ENCODE results near the gene LAMA4.
"Not testable (repeated sequence)": the region's sequence is repeated elsewhere in the genome, so short reads cannot be mapped to it uniquely, and the experiment has no call there.

Gene LAMA4

DNA sequence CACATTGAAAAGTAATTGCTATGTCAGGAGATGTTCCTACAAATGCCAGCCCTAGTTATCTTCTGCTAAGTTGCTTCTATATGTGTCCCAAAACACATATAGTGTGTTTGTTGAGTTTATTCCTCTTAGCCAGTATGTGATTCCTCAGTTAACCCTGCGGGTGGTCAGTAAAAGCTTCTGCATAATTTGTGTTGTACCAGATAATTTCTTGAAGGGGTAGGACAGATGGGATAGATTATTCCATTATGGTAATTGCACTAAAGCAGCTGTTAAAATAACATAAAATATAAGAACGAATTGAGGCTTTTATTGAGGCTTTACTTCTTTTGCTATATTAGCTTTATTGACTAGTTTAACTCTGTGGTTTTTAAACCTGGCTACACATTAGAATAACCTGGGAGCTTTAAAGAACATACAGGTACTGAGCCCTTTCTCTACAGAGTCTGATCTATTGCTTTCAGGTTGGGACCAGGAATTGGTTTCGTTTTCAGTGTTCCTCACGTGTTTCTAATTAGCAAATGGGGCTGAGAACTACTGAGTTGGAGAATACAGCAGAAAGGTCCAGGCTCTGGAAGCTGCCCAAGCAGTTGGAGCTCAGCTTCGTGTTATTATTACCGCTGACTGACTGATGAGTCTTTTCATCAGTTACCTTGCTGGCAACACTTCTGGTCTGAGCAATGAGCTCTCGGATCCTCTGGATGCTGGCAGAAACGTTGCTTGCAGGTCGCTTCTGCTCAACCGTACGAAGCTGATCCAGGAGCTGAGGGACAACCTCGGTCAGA, 110.0 kb downstream of the LAMA4 start:
- DNase-seq (ENCODE audit: low spot score): no peak

DNA sequence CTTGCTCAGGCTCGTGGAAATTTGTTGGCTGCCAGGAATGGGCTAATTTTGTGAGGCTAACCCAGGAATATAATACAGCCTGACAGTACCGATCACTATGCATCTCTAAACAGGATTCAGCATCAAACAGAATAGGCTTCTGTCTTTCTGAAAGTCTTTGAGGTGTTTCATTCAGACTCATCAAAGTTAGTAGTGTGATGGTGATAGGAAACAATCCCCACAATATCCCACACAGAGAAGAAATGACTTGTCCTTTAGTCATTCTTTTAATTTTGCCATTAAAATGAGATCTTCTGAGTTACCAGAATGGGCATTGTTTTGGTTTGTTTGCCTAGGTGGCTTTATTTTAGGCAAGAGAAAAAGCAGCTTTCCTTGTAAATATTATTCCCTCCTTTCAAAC, 112.7 kb downstream of the LAMA4 start:
- no peak for DNase-seq (ENCODE audit: low spot score)

DNA sequence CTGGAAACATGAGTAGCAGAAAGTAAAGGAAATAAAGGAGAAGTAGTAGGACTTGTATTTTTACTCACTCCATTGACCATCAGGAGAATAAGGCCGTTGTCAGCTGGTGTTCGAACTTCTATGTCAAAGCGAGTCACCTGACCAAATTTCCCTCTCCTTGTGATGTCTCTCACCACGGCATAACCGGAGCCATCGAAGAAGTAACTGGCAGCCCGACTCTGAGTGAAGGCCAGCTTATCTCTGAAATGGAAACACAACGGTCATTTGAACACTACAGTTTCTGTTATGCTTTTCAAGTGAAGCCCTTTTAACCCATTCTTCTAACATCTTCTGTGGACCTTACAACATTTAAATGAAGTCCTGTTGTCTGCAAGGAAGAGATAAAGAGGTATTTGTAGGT, 115.3 kb downstream of the LAMA4 start:
- no peak for DNase-seq (ENCODE audit: low spot score)

DNA sequence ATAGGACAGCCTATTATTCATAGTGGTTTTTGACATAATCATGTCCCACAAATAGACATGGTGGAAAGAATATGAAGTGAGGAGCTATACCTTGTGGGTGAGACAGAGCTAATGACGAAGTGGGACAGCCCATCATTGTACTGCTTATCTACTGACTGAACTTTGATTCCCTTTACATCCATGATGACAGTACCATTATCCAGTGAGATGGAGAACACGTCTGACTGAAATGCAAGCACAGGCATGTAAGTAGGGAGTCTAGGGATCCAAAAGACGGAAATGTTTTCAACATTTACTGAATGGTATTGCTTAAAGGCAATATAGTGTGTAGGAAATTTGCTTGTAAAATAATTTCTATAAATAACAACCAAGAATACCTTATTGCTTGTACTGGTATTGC, 123.5 kb downstream of the LAMA4 start:
- no peak for DNase-seq (ENCODE audit: low spot score)

DNA sequence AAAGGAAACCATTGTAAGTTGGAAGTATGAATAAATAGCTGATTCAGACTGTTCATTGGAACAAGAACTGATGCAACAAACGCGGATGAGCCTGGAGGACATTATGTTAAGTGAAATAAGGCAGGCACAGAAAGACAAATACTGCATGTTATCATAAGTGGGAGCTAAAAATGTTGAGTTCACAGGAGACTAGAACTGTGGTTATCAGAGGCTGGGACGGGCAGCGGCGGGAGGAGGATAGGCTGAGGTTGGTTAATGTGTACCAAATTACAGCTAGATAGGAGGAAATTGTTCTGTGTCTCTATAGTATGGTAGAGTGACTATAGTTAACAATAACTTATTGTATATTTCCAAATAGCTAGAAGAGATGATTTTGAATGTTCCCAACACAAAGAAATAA, 126.2 kb downstream of the LAMA4 start:
- DNase-seq (ENCODE audit: low spot score): no peak

DNA sequence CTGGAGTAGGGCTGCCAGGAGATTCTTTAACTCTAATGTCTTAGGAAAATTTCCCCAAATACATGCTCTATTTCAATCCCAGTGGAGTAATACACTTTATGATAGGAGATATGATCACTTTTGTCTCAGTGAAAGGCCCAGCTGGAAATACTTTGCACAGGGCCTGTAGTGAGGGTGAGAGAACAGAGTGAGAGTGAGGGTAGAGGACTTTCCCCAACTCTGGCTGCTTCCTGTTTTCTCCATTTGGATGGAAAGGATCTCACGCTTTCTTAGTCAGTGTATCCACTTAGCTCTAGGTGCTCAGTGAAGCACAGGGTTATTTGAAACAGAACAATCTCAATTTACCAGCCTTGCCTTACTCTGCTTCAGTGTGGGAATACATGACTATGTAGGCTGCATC, 130.4 kb downstream of the LAMA4 start:
- no peak for DNase-seq (ENCODE audit: low spot score)

DNA sequence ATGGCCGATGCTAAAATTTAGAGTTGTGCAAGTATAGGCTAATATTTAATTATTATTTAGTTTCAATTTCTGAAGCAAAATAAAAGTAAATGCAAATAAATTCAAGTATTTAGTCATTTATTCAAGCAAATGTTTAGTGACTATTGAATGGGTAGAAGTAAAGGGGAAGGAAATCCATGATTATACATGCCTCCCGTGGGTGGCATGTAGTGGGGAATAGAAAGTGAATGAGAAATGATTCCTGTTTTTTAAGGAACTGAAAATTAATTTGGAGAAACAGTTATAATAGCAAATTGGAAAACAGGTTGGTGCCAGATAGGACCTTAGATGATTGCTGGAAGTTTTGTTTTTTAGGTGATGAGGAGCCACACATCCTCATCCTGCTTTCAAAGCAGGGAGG, 131.6 kb downstream of the LAMA4 start:
- no peak for DNase-seq (ENCODE audit: low spot score)

DNA sequence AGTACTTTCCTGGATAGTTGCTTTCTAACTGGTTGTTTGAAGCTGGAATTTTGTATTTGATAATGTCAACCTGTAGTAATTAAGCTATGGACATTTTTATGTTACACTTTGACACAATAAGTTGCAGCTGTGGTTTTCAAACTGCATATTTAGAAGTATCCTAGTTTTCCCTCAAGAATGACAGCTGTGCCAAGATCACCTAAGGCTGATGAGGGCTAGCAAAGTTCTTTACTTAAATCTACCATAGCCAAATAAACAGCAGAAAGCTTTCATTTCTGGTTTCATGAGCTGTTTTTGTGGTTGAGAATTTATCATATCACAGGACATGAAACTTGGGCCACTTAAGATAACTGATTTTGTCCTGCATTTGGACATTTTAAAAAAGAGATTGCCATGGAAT, 136.3 kb downstream of the LAMA4 start:
- no peak for DNase-seq (ENCODE audit: low spot score)

DNA sequence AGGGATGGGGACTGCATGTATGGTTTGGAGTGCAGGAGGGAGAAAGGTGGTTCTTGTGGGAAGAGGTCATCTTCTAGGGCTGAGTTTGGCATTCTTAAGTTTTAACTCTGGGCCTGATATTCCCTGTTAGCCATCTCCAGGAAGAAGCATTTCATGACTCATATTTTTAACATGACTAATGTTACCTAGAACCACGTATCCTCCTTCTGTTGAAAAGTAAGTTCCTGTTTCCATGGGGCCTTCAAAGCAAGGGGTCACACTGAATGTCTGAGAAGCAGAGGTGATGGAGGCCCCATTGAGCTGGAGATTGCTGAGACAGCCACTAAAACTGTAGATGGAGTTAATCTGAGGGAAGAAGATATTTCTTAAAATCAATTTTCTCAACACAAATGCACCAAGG, 136.8 kb downstream of the LAMA4 start:
- DNase-seq (ENCODE audit: low spot score): no peak

DNA sequence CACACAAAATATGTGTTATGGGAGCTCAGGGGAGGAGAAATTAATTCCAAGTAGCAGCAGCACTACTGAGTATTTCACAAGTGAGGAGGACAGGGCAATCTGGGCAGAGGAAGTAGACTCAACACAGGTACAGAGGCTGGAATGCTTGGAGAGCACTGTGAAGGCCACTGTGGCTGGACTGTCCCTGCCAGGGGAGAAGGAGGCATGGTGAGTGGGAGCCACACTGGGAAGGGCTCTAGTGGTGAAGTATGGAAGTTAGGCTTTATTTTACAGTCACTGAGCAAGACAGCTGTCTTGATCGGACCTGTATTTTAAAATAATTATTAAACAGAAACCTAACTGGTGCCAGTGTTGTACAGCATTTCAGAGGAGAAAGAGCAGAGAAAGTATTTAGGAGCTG, 138.1 kb downstream of the LAMA4 start:
- DNase-seq (ENCODE audit: low spot score): no peak

DNA sequence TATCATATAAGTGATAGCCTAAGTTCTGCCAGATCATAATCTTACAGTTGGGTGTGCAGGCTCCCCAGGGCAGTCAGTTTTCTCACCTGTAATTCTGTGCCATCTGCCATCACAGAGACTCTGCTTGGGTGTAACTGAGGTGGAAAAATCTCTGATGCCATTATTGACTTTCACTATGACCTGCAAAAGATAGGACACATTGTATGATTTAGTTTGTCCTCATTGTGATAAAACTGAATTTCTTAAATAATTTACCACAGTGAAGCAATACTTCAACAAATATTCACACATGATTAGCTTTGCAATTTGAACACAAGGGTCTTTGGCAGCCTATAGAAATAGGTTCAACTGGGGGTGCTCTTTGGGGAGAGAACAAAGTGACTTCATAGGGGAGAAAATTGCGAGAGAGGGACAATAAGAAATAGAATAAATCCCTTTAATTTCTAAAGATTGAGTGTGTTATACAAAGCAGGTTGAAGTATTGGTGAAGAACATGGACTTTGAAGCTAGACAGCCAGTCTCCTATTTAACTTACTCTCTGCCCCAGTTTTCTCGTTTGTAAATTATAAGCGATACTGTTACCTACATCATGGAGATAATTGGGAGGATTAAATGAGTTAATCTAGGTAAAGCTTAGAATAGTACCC, 139.7 kb downstream of the LAMA4 start:
- no peak for DNase-seq (ENCODE audit: low spot score)

DNA sequence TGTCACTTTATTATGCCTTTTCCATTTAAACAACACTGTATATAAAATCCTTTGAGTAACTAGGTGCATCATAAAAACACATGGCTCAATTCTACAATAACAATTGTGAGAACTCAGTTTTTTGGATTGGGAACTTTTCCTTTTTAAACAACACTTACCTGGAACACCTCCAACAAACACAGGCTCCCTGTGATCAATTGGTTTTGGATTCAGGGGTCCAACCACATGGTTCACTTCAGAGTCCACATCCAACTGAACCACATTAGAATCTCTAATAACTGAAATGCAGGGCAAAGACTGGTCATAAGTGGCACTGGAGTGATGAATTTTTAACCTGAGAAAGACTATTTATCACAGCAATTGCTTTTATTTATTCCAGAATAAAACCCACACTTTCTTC, 140.4 kb downstream of the LAMA4 start:
- no peak for DNase-seq (ENCODE audit: low spot score)

DNA sequence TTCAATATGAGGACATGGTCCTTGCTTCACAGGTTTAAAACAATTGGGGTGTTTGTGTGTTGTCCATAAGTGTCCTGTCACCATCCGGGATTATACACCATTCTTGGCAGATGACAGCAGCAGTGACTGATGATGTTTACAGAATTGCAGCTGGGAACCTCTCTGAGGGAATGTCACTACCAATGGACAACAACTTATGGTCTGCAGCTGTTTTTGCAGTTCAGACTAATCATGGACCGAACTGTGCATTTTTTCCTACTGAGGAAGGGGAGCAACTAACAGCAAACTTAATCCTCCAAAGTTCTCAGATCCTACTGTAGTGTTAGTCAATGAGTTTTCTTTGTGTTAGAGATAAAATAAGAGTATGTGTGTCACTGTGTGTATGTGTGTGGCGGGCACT, 140.9 kb downstream of the LAMA4 start:
- DNase-seq (ENCODE audit: low spot score): no peak

DNA sequence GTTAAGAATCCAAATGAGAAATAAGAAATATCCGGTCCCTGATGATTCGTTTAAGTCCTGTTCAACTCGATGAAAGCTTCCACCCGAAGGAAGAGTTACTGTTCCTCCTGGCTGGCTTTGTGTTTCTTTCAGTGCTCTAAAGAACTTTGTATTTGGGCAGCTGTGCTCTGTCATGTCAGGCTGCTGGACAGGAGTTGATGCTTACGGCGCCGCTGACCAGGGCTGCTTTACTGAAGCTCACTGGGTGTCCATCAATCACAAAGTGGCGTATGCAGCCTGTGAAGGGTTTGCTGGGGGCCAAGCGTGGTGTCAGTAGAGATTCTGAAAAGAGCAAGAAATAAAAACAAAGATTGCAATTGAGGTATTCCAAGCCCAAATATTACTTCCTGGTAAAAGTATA, 145.1 kb downstream of the LAMA4 start:
- no peak for DNase-seq (ENCODE audit: low spot score)

DNA sequence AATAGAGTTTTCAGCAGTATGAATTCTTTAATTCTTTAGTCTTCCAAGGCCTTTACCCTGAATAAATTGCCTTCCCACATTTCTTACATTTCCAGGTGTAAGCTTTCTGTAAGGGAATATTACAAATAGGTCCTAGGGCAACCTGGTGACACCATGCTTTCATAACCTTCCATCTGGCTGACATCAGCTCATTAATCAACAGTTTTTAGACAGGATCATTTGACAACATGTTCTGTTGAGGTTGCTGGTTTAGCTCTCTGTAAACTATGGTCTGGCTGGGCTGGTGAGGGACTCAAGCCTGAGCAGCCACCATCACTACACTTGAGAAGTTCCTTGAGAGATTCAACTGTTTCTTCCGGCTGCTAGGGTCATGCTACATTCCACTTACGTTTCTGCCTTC, 147.8 kb downstream of the LAMA4 start:
- DNase-seq (ENCODE audit: low spot score): no peak

DNA sequence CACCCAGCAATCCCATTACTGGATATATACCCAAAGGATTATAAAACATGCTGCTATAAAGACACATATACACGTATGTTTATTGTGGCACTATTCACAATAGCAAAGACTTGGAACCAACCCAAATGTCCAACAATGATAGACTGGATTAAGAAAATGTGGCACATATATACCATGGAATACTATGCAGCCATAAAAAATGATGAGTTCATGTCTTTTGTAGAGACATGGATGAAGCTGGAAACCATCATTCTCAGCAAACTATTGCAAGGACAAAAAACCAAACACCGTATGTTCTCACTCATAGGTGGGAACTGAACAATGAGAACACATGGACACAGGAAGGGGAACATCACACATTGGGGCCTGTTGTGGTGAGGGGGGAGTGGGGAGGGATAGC, 148.3 kb downstream of the LAMA4 start:
- not testable (repeated sequence) for DNase-seq (ENCODE audit: low spot score)

DNA sequence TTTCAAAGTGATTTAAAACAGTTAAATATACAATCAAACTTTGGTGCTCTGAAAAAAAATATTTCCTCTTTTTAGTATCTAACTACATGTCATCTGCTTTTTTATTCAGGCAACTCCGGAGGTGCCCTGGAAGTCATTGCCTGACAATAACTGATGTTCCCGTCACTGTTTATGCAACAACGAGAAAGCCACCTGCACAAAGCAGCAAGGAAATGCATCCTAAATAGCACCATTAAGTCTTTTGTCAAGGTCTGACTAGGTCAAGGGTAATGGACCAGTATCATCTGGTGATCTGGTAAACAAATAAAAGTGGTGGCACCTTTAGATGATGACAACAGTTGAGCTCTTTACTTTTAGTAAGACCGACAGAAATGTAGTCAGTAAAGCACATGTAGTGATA, 153.8 kb downstream of the LAMA4 start:
- DNase-seq (ENCODE audit: low spot score): no peak

DNA sequence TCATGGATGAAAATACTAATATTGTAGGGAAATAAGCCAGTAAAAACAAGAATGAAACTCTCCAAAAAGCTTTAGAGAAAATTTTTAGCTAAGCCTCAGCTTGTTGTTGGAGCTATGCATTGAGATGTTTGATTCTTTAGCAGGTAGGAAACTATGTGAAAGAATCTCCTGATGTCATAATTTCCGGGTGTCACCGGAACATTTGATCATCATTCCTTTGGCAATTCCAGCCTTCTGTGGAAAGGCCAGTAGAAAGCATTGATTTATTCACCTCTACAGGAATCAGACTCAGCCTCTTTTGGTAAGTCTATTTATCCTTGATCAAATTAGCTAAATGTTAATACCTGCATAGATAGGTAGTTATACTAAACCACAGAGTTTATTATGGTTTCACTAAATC, 157.5 kb downstream of the LAMA4 start:
- no peak for DNase-seq (ENCODE audit: low spot score)

DNA sequence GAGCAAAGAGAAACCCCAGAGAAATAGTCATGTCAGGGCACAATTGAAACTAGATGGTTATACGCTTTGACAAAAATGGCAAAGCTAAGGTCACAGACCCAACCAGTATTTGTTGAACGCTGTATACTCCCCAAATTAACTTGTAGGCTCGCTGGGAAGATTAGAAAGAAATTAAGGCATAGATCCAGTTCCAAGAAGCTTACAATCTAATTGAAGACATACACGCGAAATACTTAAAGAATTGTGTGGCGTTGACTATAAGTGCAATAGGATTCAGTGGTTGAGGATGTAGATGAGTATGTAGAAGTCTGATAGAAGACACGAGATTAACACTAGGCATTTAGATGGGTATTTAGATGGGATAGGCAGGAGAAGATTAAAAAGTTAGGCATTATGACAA, 166.5 kb downstream of the LAMA4 start:
- DNase-seq (ENCODE audit: low spot score): no peak

DNA sequence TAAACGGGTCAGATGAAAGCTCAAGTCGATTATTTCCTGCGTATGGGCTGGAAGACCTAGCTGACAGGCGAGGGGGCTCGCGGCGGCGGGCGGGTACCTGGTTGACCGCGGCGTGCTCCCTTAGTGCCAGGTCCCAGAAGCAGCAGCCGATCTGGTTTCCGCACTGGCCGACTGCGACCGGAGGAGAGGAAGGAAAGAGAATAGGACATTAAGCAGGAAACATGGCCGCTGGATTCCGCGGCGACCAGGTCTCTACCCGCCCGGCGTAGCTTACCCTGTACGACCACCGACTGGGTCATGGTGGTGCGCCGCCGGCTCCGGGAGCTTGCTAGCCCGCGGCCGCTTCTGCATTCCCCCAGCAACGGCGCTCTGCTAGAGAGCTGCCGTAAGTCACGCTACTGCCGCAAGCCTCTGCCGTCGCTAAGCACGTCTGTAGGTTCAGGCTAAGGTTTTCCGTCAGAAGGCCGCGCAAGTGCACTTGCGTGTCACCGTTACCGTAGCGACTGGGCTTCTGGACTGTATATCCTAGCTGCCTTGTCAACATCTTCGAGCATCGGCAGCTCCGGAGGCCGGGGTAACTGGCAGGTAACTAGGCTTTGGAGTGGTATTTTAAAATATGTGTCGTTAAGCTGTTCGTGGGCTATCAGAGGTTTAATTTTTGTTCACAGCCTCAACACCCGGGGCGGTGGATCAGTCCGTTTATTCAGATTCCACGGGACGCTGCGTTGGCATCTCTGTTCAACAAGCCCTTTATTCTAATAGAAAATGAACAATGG, 167.0 kb downstream of the LAMA4 start, which contains the start of the genes FAM229B and TUBE1:
Gene FAM229B (plus strand): TSS at position 456 of the 776 bp plus-strand sequence. CDS start 11,693 bp downstream, outside the sequence.
Gene TUBE1 (minus strand): TSS at position 347 of the 776 bp plus-strand sequence. CDS start 48 bp downstream, at position 299.
- DNase-seq (ENCODE audit: low spot score): peak; percentile 91

DNA sequence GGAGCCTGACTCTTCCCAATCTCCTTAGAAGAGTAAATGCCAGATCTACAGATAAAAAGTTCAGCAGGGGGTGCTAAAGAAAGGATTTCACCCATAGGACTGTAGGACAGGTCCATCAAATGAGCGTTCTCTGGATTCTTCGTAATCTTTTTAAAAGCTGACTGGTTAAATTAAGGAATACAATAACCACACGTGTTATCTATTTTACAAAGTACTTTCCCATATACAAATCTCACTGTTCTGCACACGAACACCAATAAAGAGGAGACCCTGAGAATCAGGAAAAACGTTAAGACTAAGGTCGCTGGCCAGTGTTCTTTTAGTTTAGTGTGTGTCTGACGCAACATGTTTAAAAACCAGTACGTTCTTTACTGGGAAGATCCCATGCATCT, 167.6 kb downstream of the LAMA4 start:
- no peak for DNase-seq (ENCODE audit: low spot score)

DNA sequence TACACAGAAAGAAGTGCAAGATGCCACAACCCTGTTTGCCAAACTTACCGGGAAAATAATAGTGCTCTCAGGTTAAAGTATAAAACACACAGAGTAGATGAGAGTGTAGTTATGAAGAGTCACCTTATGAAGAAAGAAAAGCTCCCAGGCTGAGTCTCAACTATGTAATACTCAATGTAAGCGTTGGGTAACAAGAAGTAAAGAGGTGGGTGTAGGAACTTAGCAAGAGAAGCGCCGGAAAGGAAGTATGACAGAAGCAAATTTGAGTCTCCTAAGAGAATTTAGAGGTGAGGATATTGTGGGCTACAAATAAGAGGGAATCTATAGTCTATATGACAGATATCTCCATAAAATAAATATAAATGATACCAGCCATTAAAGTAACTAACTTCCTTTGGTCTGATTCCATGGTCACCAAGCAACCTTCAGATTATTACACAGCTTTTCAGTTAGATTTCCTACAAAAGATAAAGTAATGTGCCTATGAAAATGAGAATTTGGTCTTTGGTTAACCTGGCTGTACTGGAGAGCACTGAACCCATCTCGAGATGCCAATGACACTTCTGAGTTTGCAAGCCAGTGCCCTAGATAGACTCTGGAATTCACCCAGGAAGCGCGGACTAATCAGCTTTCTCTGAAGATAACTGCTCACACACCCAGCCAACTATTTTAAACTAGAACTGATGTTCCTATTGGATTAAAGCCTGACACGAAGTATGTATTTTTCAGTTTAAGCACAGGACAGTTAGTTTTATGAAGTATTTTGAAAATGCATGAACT, 168.9 kb downstream of the LAMA4 start:
- DNase-seq (ENCODE audit: low spot score): no peak
